ENCODE data around the gene BSPRY. TPM values are rescaled to one million over a fixed set of nuclear protein-coding genes. Genes with fewer than 3 reads are reported as not detected.

Gene BSPRY
- total RNA-seq, 4 donors from 2014 or later: 0.52 to 0.99 (median 0.70) TPM

GRCh38 chr9:113369855-113370140, 20.5 kb downstream of the BSPRY start:
- TF ChIP-seq, protein P1, sequence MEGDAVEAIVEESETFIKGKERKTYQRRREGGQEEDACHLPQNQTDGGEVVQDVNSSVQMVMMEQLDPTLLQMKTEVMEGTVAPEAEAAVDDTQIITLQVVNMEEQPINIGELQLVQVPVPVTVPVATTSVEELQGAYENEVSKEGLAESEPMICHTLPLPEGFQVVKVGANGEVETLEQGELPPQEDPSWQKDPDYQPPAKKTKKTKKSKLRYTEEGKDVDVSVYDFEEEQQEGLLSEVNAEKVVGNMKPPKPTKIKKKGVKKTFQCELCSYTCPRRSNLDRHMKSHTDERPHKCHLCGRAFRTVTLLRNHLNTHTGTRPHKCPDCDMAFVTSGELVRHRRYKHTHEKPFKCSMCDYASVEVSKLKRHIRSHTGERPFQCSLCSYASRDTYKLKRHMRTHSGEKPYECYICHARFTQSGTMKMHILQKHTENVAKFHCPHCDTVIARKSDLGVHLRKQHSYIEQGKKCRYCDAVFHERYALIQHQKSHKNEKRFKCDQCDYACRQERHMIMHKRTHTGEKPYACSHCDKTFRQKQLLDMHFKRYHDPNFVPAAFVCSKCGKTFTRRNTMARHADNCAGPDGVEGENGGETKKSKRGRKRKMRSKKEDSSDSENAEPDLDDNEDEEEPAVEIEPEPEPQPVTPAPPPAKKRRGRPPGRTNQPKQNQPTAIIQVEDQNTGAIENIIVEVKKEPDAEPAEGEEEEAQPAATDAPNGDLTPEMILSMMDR (IDR thresholded peaks at IDR 0.05): no peak
- no peak for TF ChIP-seq POLR2AphosphoS5 (IDR thresholded peaks at IDR 0.05)
- no peak for TF ChIP-seq EP300 (IDR thresholded peaks at IDR 0.05)
- TF ChIP-seq POLR2A (IDR thresholded peaks at IDR 0.05; ENCODE audit: low read depth): no peak
- intact Hi-C loops (cut with DNase I): no loop called here
- Histone ChIP-seq H3K27me3 (no peaks in the 10 kb centered on the region), H3K36me3 (peaks cover 14 to 24% (median 20%) of the 10 kb centered on the region in 4 donors), H3K4me1 (no peaks in the 10 kb centered on the region), H3K4me3 (no peak overlapping the region), H3K27ac (replicated peaks in 1 of 4) (no peak overlapping the region), H3K9me3 (no peaks in the 10 kb centered on the region)
- 78% methylated on average over 11 of the region's 11 CpGs for WGBS
- no peak for DNase-seq (ENCODE audit: extremely low spot score)

- H3K4me3 ChIP-seq: no peak overlapping the region
- H3K36me3 ChIP-seq: peaks cover 14 to 30% (median 23%) of the 10 kb centered on the region in 4 donors
- TF ChIP-seq, protein P1 (IDR thresholded peaks at IDR 0.05): no peak
- TF ChIP-seq EP300 (IDR thresholded peaks at IDR 0.05) (no peak), POLR2AphosphoS5 (IDR thresholded peaks at IDR 0.05) (no peak), POLR2A (IDR thresholded peaks at IDR 0.05; ENCODE audit: low read depth) (no peak)
- WGBS: 82% methylated on average over 7 of the region's 8 CpGs
- peaks cover 5 to 11% (median 8%) of the 10 kb centered on the region in 4 donors for H3K4me1 ChIP-seq
- intact Hi-C loops (cut with DNase I): no loop called here
- H3K27me3 ChIP-seq: no peaks in the 10 kb centered on the region
- H3K9me3 ChIP-seq: no peaks in the 10 kb centered on the region
- no peak for DNase-seq (ENCODE audit: extremely low spot score)
- H3K27ac ChIP-seq (replicated peaks in 1 of 4): no peak overlapping the region
Observed at GRCh38 chr9:113370806-113371325, 21.5 kb downstream of the BSPRY start.

GRCh38 chr9:113372059-113372458, 22.7 kb downstream of the BSPRY start:
- Histone ChIP-seq H3K27ac (replicated peaks in 1 of 4) (no peak overlapping the region), H3K4me1 (peaks cover 9 to 18% (median 15%) of the 10 kb centered on the region in 4 donors), H3K27me3 (no peaks in the 10 kb centered on the region), H3K4me3 (no peak overlapping the region), H3K36me3 (peaks cover 14 to 30% (median 23%) of the 10 kb centered on the region in 4 donors), H3K9me3 (no peaks in the 10 kb centered on the region)
- TF ChIP-seq POLR2AphosphoS5 (IDR thresholded peaks at IDR 0.05): no peak
- TF ChIP-seq POLR2A (IDR thresholded peaks at IDR 0.05; ENCODE audit: low read depth): no peak
- TF ChIP-seq, protein P1 (IDR thresholded peaks at IDR 0.05): no peak
- no peak for TF ChIP-seq EP300 (IDR thresholded peaks at IDR 0.05)
- DNase-seq (ENCODE audit: extremely low spot score): no peak
- WGBS: 90% methylated on average over 5 of the region's 5 CpGs
- intact Hi-C loops (cut with DNase I): no loop called here

GRCh38 chr9:113373256-113373655, 23.9 kb downstream of the BSPRY start:
- H3K27ac ChIP-seq (replicated peaks in 1 of 4): no peak overlapping the region
- peaks cover 14 to 30% (median 23%) of the 10 kb centered on the region in 4 donors for H3K36me3 ChIP-seq
- peaks cover 12 to 23% (median 20%) of the 10 kb centered on the region in 4 donors for H3K4me1 ChIP-seq
- no peaks in the 10 kb centered on the region for H3K9me3 ChIP-seq
- intact Hi-C loops (cut with DNase I): no loop called here
- 63% methylated on average over 3 of the region's 3 CpGs for WGBS
- no peak for DNase-seq (ENCODE audit: extremely low spot score)
- TF ChIP-seq, protein P1 (IDR thresholded peaks at IDR 0.05): no peak
- TF ChIP-seq POLR2AphosphoS5 (IDR thresholded peaks at IDR 0.05) (no peak), EP300 (IDR thresholded peaks at IDR 0.05) (no peak), POLR2A (IDR thresholded peaks at IDR 0.05; ENCODE audit: low read depth) (no peak)
- no peak overlapping the region for H3K4me3 ChIP-seq
- H3K27me3 ChIP-seq: no peaks in the 10 kb centered on the region
